ENCODE measurements around the gene VIPAS39. TPM values are rescaled to one million over a fixed set of nuclear protein-coding genes. Genes with fewer than 3 reads are reported as not detected.

The VIPAS39 gene
- total and polyA plus RNA-seq, 2 of the 13 experiments (the other 11 are each of a cell fraction or from before 2014, with no cell fraction given), result 13.3 to 21.5 TPM

DNA sequence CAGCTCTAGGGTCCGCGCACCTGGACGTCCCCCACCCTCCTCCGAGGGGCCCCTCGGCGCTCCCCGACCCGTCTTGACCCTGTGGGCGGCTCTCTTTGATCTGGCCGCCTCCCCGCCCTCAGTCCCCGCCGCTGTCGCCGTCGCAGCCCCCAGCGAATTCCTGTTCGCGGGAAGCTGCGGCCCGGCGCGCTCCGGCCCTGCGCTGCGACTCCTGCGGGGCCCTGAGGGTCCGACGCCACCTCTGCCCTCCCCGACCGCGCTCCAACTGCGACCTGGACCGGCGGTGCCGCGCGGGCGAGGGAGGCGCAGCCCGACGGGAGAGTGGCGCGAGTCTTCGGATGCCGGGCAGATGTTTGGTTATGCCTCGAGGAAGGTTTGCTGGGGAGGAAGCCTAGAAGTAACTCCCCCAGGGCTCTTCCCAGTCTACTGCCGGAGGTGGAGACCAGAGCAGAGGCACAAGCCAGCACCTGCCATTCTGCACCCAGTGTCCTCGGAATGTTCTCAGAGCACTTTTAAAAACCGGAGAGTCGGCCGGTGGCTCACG, 41.7 kb upstream of the VIPAS39 start (continued):
- TF ChIP-seq, protein P1, sequence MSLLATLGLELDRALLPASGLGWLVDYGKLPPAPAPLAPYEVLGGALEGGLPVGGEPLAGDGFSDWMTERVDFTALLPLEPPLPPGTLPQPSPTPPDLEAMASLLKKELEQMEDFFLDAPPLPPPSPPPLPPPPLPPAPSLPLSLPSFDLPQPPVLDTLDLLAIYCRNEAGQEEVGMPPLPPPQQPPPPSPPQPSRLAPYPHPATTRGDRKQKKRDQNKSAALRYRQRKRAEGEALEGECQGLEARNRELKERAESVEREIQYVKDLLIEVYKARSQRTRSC (CRISPR knock-in tag; IDR thresholded peaks at IDR 0.05; ENCODE audit: low read depth), result peak; percentile 30; the same call in 1 of the 2 replicates
- TF ChIP-seq FOXP1 (IDR thresholded peaks at IDR 0.05) (no peak), FOXP1 (CRISPR knock-in tag; IDR thresholded peaks at IDR 0.05) (no peak), ZNF180 (CRISPR knock-in tag; IDR thresholded peaks at IDR 0.05; ENCODE audit: borderline replicate concordance, low read depth) (no peak), KLF9 (CRISPR knock-in tag; IDR thresholded peaks at IDR 0.05; ENCODE audit: low read depth) (no peak), KLF6 (CRISPR knock-in tag; IDR thresholded peaks at IDR 0.05) (0 out of 2 replicates have a peak, but pooled peaks have one; percentile 26), HNRNPK (IDR thresholded peaks at IDR 0.05; ENCODE audit: low read depth, low read length, poor library complexity, severe bottlenecking) (peak; percentile 34), PPARG (CRISPR knock-in tag; conservative IDR thresholded peaks at IDR 0.05) (no peak), ASH2L (IDR thresholded peaks at IDR 0.05; ENCODE audit: insufficient read length, low read depth, low read length) (no peak), ZBTB7B (CRISPR knock-in tag; IDR thresholded peaks at IDR 0.05) (0 out of 2 replicates have a peak, but pooled peaks have one; percentile 13), CBX5 (CRISPR knock-in tag; IDR thresholded peaks at IDR 0.05; ENCODE audit: borderline replicate concordance) (no peak)
- TF ChIP-seq, protein P2, sequence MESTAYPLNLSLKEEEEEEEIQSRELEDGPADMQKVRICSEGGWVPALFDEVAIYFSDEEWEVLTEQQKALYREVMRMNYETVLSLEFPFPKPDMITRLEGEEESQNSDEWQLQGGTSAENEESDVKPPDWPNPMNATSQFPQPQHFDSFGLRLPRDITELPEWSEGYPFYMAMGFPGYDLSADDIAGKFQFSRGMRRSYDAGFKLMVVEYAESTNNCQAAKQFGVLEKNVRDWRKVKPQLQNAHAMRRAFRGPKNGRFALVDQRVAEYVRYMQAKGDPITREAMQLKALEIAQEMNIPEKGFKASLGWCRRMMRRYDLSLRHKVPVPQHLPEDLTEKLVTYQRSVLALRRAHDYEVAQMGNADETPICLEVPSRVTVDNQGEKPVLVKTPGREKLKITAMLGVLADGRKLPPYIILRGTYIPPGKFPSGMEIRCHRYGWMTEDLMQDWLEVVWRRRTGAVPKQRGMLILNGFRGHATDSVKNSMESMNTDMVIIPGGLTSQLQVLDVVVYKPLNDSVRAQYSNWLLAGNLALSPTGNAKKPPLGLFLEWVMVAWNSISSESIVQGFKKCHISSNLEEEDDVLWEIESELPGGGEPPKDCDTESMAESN (CRISPR knock-in tag; conservative IDR thresholded peaks at IDR 0.05), result no peak
- TF ChIP-seq, protein P3, sequence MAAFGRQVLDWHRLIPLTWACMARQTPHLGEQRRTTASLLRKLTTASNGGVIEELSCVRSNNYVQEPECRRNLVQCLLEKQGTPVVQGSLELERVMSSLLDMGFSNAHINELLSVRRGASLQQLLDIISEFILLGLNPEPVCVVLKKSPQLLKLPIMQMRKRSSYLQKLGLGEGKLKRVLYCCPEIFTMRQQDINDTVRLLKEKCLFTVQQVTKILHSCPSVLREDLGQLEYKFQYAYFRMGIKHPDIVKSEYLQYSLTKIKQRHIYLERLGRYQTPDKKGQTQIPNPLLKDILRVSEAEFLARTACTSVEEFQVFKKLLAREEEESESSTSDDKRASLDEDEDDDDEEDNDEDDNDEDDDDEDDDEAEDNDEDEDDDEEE (CRISPR knock-in tag; IDR thresholded peaks at IDR 0.05), result peak; percentile 30; the same call in 1 of the 2 replicates
- TF ChIP-seq, protein P4, sequence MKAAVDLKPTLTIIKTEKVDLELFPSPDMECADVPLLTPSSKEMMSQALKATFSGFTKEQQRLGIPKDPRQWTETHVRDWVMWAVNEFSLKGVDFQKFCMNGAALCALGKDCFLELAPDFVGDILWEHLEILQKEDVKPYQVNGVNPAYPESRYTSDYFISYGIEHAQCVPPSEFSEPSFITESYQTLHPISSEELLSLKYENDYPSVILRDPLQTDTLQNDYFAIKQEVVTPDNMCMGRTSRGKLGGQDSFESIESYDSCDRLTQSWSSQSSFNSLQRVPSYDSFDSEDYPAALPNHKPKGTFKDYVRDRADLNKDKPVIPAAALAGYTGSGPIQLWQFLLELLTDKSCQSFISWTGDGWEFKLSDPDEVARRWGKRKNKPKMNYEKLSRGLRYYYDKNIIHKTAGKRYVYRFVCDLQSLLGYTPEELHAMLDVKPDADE (CRISPR knock-in tag; IDR thresholded peaks at IDR 0.05), result 0 out of 2 replicates have a peak, but pooled peaks have one; percentile 10
- TF ChIP-seq, protein P5, sequence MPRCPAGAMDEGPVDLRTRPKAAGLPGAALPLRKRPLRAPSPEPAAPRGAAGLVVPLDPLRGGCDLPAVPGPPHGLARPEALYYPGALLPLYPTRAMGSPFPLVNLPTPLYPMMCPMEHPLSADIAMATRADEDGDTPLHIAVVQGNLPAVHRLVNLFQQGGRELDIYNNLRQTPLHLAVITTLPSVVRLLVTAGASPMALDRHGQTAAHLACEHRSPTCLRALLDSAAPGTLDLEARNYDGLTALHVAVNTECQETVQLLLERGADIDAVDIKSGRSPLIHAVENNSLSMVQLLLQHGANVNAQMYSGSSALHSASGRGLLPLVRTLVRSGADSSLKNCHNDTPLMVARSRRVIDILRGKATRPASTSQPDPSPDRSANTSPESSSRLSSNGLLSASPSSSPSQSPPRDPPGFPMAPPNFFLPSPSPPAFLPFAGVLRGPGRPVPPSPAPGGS (CRISPR knock-in tag; IDR thresholded peaks at IDR 0.05), result no peak; the same call in 1 of the 2 replicates
- TF ChIP-seq, protein P6, sequence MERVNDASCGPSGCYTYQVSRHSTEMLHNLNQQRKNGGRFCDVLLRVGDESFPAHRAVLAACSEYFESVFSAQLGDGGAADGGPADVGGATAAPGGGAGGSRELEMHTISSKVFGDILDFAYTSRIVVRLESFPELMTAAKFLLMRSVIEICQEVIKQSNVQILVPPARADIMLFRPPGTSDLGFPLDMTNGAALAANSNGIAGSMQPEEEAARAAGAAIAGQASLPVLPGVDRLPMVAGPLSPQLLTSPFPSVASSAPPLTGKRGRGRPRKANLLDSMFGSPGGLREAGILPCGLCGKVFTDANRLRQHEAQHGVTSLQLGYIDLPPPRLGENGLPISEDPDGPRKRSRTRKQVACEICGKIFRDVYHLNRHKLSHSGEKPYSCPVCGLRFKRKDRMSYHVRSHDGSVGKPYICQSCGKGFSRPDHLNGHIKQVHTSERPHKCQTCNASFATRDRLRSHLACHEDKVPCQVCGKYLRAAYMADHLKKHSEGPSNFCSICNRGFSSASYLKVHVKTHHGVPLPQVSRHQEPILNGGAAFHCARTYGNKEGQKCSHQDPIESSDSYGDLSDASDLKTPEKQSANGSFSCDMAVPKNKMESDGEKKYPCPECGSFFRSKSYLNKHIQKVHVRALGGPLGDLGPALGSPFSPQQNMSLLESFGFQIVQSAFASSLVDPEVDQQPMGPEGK (CRISPR knock-in tag; IDR thresholded peaks at IDR 0.05), result peak; percentile 43; the same call in 1 of the 2 replicates
- TF ChIP-seq, protein P7, sequence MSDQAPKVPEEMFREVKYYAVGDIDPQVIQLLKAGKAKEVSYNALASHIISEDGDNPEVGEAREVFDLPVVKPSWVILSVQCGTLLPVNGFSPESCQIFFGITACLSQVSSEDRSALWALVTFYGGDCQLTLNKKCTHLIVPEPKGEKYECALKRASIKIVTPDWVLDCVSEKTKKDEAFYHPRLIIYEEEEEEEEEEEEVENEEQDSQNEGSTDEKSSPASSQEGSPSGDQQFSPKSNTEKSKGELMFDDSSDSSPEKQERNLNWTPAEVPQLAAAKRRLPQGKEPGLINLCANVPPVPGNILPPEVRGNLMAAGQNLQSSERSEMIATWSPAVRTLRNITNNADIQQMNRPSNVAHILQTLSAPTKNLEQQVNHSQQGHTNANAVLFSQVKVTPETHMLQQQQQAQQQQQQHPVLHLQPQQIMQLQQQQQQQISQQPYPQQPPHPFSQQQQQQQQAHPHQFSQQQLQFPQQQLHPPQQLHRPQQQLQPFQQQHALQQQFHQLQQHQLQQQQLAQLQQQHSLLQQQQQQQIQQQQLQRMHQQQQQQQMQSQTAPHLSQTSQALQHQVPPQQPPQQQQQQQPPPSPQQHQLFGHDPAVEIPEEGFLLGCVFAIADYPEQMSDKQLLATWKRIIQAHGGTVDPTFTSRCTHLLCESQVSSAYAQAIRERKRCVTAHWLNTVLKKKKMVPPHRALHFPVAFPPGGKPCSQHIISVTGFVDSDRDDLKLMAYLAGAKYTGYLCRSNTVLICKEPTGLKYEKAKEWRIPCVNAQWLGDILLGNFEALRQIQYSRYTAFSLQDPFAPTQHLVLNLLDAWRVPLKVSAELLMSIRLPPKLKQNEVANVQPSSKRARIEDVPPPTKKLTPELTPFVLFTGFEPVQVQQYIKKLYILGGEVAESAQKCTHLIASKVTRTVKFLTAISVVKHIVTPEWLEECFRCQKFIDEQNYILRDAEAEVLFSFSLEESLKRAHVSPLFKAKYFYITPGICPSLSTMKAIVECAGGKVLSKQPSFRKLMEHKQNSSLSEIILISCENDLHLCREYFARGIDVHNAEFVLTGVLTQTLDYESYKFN (CRISPR knock-in tag; conservative IDR thresholded peaks at IDR 0.05), result peak; percentile 20; the same call in 1 of the 2 replicates
